ENCODE results near the gene ATF6B. TPM values are rescaled to one million over a fixed set of nuclear protein-coding genes. Genes with fewer than 3 reads are reported as not detected.
A peak's percentile ranks its signal among the peaks of the same experiment; 100 is the strongest.

The ATF6B gene
- total RNA-seq, 6 experiments from 2014 or later = 80.0 to 96.2 (median 88.7) TPM

GRCh38 chr6:32081168-32081990, 46.7 kb downstream of the ATF6B start:
- peaks cover 6% of the 10 kb centered on the region; the same call in 1 of the 2 replicates for H3K27me3 Mint-ChIP-seq (ENCODE audit: insufficient read depth)
- H3K36me3 Mint-ChIP-seq (ENCODE audit: low read depth) = no peaks in the 10 kb centered on the region
- no peak for TF ChIP-seq CTCF (IDR thresholded peaks at IDR 0.05)
- H3K9me3 Mint-ChIP-seq = no peaks in the 10 kb centered on the region
- peak; percentile 81 for DNase-seq
- H3K27ac Mint-ChIP-seq = peak overlapping the region; percentile 86
- H3K4me1 Mint-ChIP-seq (ENCODE audit: low read depth) = peaks cover 82% of the 10 kb centered on the region
- H3K4me3 Mint-ChIP-seq = peak overlapping the region; percentile 30

- H3K9me3 Mint-ChIP-seq = no peaks in the 10 kb centered on the region
- peaks cover 4% of the 10 kb centered on the region for H3K27me3 Mint-ChIP-seq (ENCODE audit: insufficient read depth)
- H3K4me3 Mint-ChIP-seq = 0 out of 2 replicates have a peak overlapping the region, but pooled peaks have one; percentile 2
- no peak; the same call in 1 of the 2 replicates for TF ChIP-seq CTCF (IDR thresholded peaks at IDR 0.05)
- H3K27ac Mint-ChIP-seq = peak overlapping the region; percentile 19; the same call in 1 of the 2 replicates
- H3K36me3 Mint-ChIP-seq (ENCODE audit: low read depth) = no peaks in the 10 kb centered on the region
- DNase-seq = no peak
- peaks cover 84% of the 10 kb centered on the region for H3K4me1 Mint-ChIP-seq (ENCODE audit: low read depth)
Measured at GRCh38 chr6:32079566-32080290, 48.3 kb downstream of the ATF6B start.

GRCh38 chr6:32076321-32076809, 51.7 kb downstream of the ATF6B start:
- DNase-seq = peak; percentile 75
- Mint-ChIP-seq H3K9me3 (no peaks in the 10 kb centered on the region), H3K4me3 (no peak overlapping the region), H3K4me1 (ENCODE audit: low read depth) (peaks cover 51% of the 10 kb centered on the region), H3K36me3 (ENCODE audit: low read depth) (no peaks in the 10 kb centered on the region), H3K27me3 (ENCODE audit: insufficient read depth) (peaks cover 1% of the 10 kb centered on the region), H3K27ac (peak overlapping the region; percentile 77)
- TF ChIP-seq CTCF (IDR thresholded peaks at IDR 0.05) = no peak

GRCh38 chr6:32075781-32076180, 52.3 kb downstream of the ATF6B start:
- H3K36me3 Mint-ChIP-seq (ENCODE audit: low read depth) = no peaks in the 10 kb centered on the region
- peaks cover 45% of the 10 kb centered on the region for H3K4me1 Mint-ChIP-seq (ENCODE audit: low read depth)
- no peaks in the 10 kb centered on the region for H3K9me3 Mint-ChIP-seq
- no peak overlapping the region for H3K4me3 Mint-ChIP-seq
- TF ChIP-seq CTCF (IDR thresholded peaks at IDR 0.05) = no peak
- no peak for DNase-seq
- peaks cover 4% of the 10 kb centered on the region for H3K27me3 Mint-ChIP-seq (ENCODE audit: insufficient read depth)
- peak overlapping the region; percentile 8; the same call in 1 of the 2 replicates for H3K27ac Mint-ChIP-seq

GRCh38 chr6:32074996-32075532, 53.0 kb downstream of the ATF6B start:
- Mint-ChIP-seq H3K9me3 (no peaks in the 10 kb centered on the region), H3K4me1 (ENCODE audit: low read depth) (peaks cover 38% of the 10 kb centered on the region), H3K36me3 (ENCODE audit: low read depth) (no peaks in the 10 kb centered on the region), H3K4me3 (no peak overlapping the region), H3K27ac (peak overlapping the region; percentile 8; the same call in 1 of the 2 replicates), H3K27me3 (ENCODE audit: insufficient read depth) (peaks cover 6% of the 10 kb centered on the region)
- peak; percentile 27 for DNase-seq
- no peak for TF ChIP-seq CTCF (IDR thresholded peaks at IDR 0.05)
